GM19467 (cell line): ENCODE results near the gene EPB41L3.

ENCODE experiments used
- ATAC-seq: cut with Tn5 transposase; IDR thresholded peaks from one replicate; pipeline ENCODE4 v1.9.1; 2021; ENCODE audit warnings: mild to moderate bottlenecking, moderate library complexity; ENCODE audit not compliant: unreplicated experiment

The EPB41L3 gene

GRCh38 chr18:5419030-5419429 is 124.8 kb downstream of the EPB41L3 start:
- no peak for ATAC-seq

GRCh38 chr18:5417342-5417741 is 126.5 kb downstream of the EPB41L3 start:
- no peak for ATAC-seq

DNA sequence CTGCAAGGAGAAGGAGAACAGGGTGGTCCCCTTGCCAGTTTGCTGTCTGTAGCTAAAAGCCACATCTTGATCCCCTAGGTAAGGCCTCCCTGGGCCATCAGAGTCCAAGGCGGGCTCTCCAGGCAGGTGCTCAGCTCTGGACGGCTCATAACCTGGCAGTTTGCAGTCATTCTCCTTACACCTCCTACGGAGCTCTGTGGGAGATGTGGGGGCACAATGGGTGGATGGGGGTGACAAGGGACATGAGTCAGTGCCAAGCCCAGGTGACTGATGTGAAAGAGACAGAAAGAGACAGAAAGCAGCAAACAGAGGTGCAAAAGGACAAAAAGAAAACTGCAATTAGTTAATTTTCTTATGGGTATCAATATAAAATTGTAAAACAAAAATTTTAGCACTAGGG is 127.7 kb downstream of the EPB41L3 start:
- ATAC-seq: no peak

GRCh38 chr18:5415665-5416064 is 128.1 kb downstream of the EPB41L3 start:
- no peak for ATAC-seq

DNA sequence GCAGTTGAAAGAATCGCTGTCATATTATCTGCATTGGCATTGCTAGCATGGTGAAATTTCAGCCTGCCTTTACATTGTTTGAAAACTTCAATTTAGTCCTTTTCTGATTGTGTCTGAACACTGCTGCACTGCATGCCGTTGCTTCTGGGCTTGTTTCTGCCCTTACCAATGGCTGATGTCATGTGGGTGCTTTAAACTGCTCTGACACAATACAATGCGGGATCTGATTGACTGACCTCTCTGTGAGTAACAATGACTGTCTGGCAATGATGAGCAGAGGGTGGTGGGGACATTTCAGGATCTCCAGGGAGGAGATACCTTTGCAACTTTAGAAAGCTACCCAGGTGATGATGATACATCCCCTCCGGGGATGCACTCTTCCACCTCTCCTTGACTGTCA is 128.8 kb downstream of the EPB41L3 start:
- ATAC-seq: no peak

DNA sequence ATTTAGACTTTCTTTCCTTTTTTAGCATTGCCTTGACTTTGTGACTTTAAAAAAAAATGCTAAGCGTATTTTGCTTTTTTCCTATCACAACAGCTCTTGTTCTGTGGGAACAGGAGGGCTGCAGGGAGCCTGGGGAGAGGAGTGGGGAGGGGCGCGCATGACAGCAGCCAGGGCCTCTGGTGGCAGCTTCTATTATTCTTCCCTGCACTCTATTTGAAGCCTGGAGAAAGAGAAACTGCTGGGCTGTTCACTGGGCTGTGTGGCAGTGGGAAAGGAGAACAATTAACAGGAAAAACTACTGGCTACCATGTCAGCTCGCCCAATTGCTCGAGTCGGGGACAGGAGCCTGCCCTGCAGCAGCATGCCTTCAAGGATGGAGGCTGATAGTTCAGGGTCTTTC is 129.3 kb downstream of the EPB41L3 start:
- ATAC-seq: no peak

DNA sequence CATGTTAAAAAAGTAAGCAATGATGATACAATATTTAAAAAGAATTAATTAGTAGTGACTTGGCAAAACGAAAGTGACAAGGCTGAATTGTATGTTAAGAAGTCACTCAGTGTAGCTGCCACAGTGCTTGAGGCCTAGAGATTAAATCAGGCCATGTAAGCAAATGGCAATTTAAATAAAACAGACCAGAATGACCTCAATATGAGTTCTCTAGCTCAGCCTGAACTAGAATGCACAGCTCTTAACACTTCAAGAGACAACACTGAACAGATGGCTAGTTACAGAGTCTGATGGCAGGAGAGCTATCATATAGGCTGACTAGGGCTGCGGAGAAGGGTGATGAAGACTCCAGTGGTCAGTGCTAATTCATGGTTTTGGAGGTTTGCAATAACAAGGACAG is 130.3 kb downstream of the EPB41L3 start:
- ATAC-seq: no peak

DNA sequence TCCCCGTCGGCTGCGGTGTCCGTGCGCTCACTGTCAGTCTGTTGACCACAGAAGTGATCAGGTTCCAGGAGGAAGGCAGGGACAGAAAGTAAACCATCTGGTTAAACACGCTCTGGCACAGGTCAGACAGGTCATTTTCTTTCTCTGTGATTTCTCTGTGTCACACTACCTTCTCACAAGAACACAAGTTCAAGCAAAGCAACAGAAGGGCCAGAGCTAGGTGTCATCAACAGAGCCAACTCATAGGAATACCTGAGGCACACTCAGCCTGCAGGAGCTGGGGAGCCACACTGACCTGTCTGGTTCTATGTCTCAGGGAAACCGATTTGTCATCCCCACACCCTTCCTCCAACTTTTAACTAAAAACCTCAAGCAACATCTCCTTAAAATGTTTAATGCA is 133.2 kb downstream of the EPB41L3 start:
- no peak for ATAC-seq

DNA sequence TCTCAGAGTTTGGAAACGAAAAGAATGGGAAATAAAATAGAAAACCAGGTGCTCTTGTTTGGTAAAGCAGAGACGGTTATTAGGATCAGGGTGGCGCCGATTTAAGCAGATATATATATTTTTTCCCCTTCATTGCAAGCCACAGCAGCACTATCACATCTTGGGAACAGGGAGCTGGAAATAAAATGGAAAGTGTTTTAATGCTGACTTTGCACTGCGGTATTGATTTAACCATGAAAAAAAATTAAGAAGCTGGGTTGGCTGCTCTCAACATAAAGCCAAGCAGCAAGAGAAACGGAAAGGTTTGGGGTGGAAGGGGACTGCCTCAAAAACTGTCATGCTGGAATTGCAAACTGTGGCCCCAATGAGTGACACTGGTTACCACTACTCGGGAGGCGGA is 145.5 kb downstream of the EPB41L3 start:
- ATAC-seq: no peak

GRCh38 chr18:5397102-5397501 is 146.7 kb downstream of the EPB41L3 start:
- no peak for ATAC-seq

- no peak for ATAC-seq
Measured at GRCh38 chr18:5395860-5396448, 147.8 kb downstream of the EPB41L3 start.

GRCh38 chr18:5393779-5394178 is 150.0 kb downstream of the EPB41L3 start:
- no peak for ATAC-seq

DNA sequence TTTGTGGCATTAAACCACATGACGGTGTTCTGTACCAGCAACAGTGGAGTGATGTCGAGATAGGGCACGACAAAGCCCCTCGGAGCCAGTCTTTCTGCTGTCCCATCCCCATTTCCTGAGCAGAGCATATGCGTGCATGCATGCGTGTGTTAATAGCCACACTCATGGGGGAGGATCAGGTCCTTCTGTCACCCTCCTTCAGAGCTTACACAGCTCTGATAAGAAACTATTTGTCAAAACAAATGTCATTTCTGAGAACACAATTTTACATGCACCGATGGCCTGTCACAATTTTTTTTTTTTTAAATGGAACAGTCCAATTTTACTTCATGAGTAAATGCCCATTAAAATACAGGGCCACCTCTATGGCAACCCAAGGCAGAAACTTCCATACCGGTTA is 152.4 kb downstream of the EPB41L3 start:
- no peak for ATAC-seq

DNA sequence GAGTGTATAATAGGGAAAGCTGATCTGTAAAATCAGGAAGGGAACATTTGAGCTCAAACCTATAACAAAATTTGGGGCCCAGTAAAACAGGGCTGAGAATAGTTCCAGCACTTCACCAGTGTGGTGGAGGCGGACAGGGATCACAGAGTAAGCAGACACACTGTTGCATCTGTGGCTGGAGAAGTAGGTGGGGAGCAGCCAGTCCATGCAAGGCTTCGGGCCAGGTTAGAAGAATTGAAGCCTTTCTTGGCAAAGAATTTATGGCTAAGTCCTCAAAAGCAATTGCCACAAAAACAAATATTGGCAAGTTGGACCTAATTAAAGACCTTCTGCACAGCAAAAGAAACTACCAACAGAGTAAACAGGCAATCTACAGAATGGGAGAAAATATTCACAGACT is 154.4 kb downstream of the EPB41L3 start:
- ATAC-seq: no peak

GRCh38 chr18:5388896-5389295 is 154.9 kb downstream of the EPB41L3 start:
- no peak for ATAC-seq

- ATAC-seq: no peak
Measured at GRCh38 chr18:5380586-5380985, 163.2 kb downstream of the EPB41L3 start.

GRCh38 chr18:5376986-5377385 is 166.8 kb downstream of the EPB41L3 start:
- no peak for ATAC-seq

DNA sequence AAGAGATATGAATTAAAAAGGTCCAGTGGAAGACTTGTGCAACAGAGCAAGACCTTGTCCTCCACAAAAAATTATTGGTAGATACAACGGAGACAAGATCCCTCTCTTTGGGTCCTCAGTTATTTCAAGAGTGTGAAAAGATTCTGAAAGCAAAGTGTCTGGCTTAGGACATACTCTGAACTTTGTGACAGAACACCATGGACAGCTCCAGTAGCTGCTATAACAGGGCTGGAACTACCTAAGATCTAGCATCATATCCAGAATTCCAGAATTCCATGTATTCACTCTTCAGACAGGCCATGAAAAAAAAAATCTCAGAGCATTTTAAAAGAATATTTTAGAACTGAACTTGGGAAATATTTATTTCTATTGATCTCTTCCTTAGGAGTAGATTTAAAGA is 173.5 kb downstream of the EPB41L3 start:
- no peak for ATAC-seq

GRCh38 chr18:5369513-5369912 is 174.3 kb downstream of the EPB41L3 start:
- ATAC-seq: no peak

DNA sequence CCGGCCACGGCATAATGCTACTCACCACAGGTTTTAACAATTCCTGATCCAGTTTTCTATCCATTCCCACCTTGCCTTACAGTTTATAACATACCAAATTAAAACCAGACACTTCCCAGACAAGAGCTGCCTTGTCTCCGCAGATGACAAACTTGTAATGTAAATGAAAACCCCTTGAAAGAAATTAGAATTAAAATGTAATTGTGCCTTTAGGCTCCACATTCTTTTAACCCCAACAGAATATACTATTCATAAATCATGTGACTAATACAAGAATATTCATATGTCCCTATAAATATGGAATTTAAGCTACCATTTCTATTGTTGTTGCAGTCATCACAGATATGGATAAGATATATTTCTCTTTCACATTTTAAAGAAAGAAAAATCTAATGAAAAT is 178.4 kb downstream of the EPB41L3 start:
- ATAC-seq: no peak

DNA sequence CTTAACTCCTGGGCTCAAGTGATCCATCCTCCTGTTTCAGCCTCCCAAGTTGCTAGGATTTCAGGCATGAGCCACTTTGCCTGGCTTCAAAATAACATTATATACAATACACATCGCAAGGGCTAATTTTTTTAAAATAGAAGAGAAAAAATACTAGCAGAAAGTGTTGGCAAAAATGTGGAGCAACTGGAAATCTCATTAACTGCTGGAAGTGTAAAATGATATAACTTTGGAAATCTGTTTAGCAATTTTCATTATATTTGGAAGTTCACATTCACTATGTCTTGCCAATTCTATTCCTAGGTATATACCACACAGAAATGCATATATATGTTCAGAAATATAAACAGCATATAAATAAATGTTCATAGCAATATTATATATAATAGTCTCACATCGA is 193.2 kb downstream of the EPB41L3 start:
- no peak for ATAC-seq
